Breast epithelium (tissue), 3 donors: ENCODE results near the gene DAPK3.

Experiments used
- POLR2A ChIP-seq: fragments of 450-650 bp; IDR thresholded peaks from one replicate; pipeline ENCODE4 v1.6.1; 2016; ENCODE audit warnings: antibody characterized with exemption, mild to moderate bottlenecking, moderate library complexity
- POLR2AphosphoS5 ChIP-seq, 3 donors: sonication (generic); formaldehyde crosslinking; IDR thresholded peaks; one replicate each; pipeline ENCODE4 v1.6.1; 2017; ENCODE audit warnings: antibody characterized with exemption in 3 of 3
- TF ChIP-seq, protein P1 (sequence below), 3 donors: fragments of 450-650 bp; IDR thresholded peaks; one replicate each; pipeline ENCODE4 v1.5.1; 2016 to 2017; ENCODE audit warnings: antibody characterized with exemption in 3 of 3, mild to moderate bottlenecking in 3 of 3, moderate library complexity in 3 of 3

DNA sequence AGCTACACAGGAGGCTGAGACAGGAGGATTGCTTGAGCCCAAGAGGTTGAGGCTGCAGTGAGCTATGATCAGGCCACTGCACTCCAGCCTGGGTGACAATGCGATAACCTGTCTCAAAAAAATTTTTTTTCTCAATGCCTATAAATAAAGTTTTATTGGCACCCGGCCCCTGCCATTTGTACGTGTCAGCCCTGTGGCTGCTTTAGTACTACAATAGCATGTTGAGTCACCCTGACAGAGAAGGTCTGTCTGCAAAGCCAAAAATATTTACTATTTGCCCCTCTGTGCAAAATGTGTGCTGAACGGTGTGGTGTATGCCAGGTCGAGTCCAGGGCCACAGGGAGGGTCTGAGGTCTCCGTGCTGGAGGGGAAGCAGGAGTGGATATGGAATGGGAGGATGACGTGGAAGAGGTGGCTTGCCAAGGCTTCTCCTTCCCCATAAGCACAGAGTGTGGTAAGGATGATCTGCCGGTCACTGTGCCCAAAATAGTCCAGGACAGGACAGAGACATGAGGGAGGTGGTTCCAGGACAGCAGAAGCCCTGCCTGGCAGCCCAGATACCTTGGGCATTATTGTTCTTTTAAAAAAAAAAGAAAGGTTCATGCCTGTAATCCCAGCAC is 28.0 kb downstream of the DAPK3 start:
- TF ChIP-seq, protein P1, sequence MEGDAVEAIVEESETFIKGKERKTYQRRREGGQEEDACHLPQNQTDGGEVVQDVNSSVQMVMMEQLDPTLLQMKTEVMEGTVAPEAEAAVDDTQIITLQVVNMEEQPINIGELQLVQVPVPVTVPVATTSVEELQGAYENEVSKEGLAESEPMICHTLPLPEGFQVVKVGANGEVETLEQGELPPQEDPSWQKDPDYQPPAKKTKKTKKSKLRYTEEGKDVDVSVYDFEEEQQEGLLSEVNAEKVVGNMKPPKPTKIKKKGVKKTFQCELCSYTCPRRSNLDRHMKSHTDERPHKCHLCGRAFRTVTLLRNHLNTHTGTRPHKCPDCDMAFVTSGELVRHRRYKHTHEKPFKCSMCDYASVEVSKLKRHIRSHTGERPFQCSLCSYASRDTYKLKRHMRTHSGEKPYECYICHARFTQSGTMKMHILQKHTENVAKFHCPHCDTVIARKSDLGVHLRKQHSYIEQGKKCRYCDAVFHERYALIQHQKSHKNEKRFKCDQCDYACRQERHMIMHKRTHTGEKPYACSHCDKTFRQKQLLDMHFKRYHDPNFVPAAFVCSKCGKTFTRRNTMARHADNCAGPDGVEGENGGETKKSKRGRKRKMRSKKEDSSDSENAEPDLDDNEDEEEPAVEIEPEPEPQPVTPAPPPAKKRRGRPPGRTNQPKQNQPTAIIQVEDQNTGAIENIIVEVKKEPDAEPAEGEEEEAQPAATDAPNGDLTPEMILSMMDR (IDR thresholded peaks at IDR 0.05) = no peak
- TF ChIP-seq POLR2AphosphoS5 (IDR thresholded peaks at IDR 0.05) = no peak
- TF ChIP-seq POLR2A = no peak
